Measurements from ENCODE around the gene IL6R.

IL6R gene

DNA sequence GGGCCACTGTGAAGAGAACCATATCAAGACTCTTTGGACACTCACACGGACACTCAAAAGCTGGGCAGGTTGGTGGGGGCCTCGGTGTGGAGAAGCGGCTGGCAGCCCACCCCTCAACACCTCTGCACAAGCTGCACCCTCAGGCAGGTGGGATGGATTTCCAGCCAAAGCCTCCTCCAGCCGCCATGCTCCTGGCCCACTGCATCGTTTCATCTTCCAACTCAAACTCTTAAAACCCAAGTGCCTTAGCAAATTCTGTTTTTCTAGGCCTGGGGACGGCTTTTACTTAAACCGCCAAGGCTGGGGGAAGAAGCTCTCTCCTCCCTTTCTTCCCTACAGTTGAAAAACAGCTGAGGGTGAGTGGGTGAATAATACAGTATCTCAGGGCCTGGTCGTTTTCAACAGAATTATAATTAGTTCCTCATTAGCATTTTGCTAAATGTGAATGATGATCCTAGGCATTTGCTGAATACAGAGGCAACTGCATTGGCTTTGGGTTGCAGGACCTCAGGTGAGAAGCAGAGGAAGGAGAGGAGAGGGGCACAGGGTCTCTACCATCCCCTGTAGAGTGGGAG is 60.6 kb downstream of the IL6R start:
- peaks cover 4% of the 10 kb centered on the region for H3K36me3 Mint-ChIP-seq (ENCODE audit: low read depth)
- peaks cover 52% of the 10 kb centered on the region for H3K4me1 Mint-ChIP-seq (ENCODE audit: low read depth)
- DNase-seq (ENCODE audit: low spot score) = no peak
- H3K9me3 Mint-ChIP-seq = no peaks in the 10 kb centered on the region
- H3K27me3 Mint-ChIP-seq (ENCODE audit: low read depth) = no peaks in the 10 kb centered on the region
- H3K27ac Mint-ChIP-seq = peak overlapping the region; percentile 9
- H3K4me3 Mint-ChIP-seq = peak overlapping the region; percentile 6

- H3K27ac Mint-ChIP-seq = peak overlapping the region; percentile 9
- no peak for DNase-seq (ENCODE audit: low spot score)
- H3K36me3 Mint-ChIP-seq (ENCODE audit: low read depth) = peaks cover 4% of the 10 kb centered on the region
- peaks cover 49% of the 10 kb centered on the region for H3K4me1 Mint-ChIP-seq (ENCODE audit: low read depth)
- H3K27me3 Mint-ChIP-seq (ENCODE audit: low read depth) = no peaks in the 10 kb centered on the region
- no peaks in the 10 kb centered on the region for H3K9me3 Mint-ChIP-seq
- peak overlapping the region; percentile 6 for H3K4me3 Mint-ChIP-seq
Observed at GRCh38 chr1:154466206-154466605, 61.1 kb downstream of the IL6R start.

DNA sequence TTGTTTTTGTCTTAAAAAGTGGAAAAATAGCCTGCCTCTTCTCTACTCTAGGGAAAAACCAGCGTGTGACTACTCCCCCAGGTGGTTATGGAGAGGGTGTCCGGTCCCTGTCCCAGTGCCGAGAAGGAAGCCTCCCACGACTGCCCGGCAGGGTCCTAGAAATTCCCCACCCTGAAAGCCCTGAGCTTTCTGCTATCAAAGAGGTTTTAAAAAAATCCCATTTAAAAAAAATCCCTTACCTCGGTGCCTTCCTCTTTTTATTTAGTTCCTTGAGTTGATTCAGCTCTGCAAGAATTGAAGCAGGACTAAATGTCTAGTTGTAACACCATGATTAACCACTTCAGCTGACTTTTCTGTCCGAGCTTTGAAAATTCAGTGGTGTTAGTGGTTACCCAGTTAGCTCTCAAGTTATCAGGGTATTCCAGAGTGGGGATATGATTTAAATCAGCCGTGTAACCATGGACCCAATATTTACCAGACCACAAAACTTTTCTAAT is 61.8 kb downstream of the IL6R start:
- no peak for DNase-seq (ENCODE audit: low spot score)
- peaks cover 49% of the 10 kb centered on the region for H3K4me1 Mint-ChIP-seq (ENCODE audit: low read depth)
- no peak overlapping the region for H3K4me3 Mint-ChIP-seq
- H3K27me3 Mint-ChIP-seq (ENCODE audit: low read depth) = no peaks in the 10 kb centered on the region
- H3K36me3 Mint-ChIP-seq (ENCODE audit: low read depth) = peaks cover 4% of the 10 kb centered on the region
- H3K27ac Mint-ChIP-seq = no peak overlapping the region
- H3K9me3 Mint-ChIP-seq = no peaks in the 10 kb centered on the region

DNA sequence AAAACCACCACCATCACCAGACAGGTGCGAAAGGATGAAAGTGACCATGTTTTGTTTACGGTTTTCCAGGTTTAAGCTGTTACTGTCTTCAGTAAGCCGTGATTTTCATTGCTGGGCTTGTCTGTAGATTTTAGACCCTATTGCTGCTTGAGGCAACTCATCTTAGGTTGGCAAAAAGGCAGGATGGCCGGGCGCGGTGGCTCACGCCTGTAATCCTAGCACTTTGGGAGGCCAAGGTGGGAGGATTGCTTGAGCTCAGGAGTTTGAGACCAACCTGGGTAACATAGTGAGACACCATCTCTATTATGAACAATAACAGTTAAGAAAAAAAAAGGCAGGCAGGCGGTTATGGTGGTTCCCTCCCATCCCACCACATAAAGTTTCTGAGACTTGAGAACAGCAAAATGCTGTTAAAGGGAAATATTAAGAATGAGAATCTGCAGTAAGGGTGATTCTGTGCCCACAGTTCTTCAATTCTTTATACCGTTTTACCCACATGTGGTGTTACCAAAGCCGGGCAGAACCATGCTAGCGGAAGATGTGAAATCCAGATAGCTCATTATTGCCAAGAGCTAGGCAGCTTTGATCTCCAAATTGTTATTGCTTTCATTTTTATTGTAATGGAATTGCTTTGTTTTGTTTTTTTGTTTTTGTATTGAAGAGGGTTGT is 62.4 kb downstream of the IL6R start:
- Mint-ChIP-seq H3K36me3 (ENCODE audit: low read depth) (peaks cover 4% of the 10 kb centered on the region), H3K27ac (peak overlapping the region; percentile 64), H3K4me3 (no peak overlapping the region), H3K27me3 (ENCODE audit: low read depth) (no peaks in the 10 kb centered on the region), H3K9me3 (no peaks in the 10 kb centered on the region), H3K4me1 (ENCODE audit: low read depth) (peaks cover 47% of the 10 kb centered on the region)
- DNase-seq (ENCODE audit: low spot score) = no peak

DNA sequence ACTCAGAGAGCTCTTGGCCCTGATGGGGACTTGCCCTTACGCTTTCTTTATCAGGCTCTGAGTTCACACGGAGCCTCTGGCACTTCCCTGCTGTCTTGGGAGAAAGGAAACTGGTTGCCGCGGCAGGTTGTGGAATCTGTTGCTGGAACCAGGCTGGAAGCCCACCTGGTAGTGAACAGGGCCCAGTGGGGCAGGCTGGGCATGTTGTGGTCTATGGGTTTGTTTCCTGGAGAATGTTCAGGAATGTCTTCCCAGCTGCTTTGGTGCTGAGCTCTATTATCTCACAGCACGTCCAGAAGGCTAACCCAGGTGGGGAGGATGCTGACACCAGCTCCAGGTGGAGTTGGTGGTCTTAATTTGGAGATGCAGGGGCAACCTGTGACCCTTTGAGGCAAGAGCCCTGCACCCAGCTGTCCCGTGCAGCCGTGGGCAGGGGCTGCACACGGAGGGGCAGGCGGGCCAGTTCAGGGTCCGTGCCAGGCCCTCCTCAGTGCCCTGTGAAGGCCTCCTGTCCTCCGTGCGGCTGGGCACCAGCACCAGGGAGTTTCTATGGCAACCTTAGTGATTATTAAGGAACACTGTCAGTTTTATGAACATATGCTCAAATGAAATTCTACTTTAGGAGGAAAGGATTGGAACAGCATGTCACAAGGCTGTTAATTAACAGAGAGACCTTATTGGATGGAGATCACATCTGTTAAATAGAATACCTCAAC is 63.5 kb downstream of the IL6R start:
- no peaks in the 10 kb centered on the region for H3K27me3 Mint-ChIP-seq (ENCODE audit: low read depth)
- H3K27ac Mint-ChIP-seq = no peak overlapping the region
- no peaks in the 10 kb centered on the region for H3K9me3 Mint-ChIP-seq
- no peak overlapping the region for H3K4me3 Mint-ChIP-seq
- DNase-seq (ENCODE audit: low spot score) = no peak
- H3K36me3 Mint-ChIP-seq (ENCODE audit: low read depth) = peaks cover 4% of the 10 kb centered on the region
- peaks cover 40% of the 10 kb centered on the region for H3K4me1 Mint-ChIP-seq (ENCODE audit: low read depth)

DNA sequence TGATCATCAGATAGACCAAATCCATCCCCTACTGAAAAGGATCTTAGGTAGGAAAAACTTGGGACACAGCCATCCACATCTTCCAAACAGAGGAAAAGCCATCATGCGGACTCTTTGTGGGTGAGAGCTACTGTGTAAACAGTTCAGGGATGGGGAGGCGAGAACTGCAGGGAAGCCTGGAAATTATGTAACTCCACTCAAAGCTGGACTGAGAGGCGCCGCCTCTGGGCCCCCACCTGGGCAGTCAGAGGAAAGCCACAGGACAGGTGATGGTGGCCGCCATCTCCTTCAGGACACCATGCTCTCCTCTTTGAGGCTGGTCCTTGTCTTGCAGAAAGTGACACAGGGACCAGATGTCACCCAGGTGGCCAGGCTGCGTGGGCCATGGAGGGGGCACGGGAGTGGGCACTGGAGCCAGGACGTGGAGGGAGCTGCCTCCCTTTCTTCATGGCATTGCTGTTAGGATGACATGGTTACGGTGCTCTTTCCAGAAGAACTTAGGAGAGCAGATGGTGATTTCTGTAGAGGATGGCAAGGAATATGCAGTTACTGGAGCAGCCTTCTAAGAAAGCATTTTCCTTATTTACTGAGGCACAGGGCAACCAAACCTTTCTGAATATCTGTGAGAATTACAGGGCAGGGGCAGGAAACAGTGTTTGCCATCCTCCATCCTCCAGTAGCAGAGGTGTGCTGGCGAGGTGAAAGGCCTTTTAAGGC is 64.9 kb downstream of the IL6R start:
- Mint-ChIP-seq H3K9me3 (no peaks in the 10 kb centered on the region), H3K36me3 (ENCODE audit: low read depth) (peaks cover under 1% of the 10 kb centered on the region), H3K4me1 (ENCODE audit: low read depth) (peaks cover 32% of the 10 kb centered on the region), H3K4me3 (no peak overlapping the region), H3K27me3 (ENCODE audit: low read depth) (no peaks in the 10 kb centered on the region), H3K27ac (no peak overlapping the region)
- DNase-seq (ENCODE audit: low spot score) = no peak

GRCh38 chr1:154471304-154471703 is 66.2 kb downstream of the IL6R start:
- DNase-seq (ENCODE audit: low spot score) = no peak
- peaks cover 21% of the 10 kb centered on the region for H3K4me1 Mint-ChIP-seq (ENCODE audit: low read depth)
- no peaks in the 10 kb centered on the region for H3K27me3 Mint-ChIP-seq (ENCODE audit: low read depth)
- H3K36me3 Mint-ChIP-seq (ENCODE audit: low read depth) = no peaks in the 10 kb centered on the region
- H3K4me3 Mint-ChIP-seq = no peak overlapping the region
- H3K27ac Mint-ChIP-seq = peak overlapping the region; percentile 35
- H3K9me3 Mint-ChIP-seq = no peaks in the 10 kb centered on the region

DNA sequence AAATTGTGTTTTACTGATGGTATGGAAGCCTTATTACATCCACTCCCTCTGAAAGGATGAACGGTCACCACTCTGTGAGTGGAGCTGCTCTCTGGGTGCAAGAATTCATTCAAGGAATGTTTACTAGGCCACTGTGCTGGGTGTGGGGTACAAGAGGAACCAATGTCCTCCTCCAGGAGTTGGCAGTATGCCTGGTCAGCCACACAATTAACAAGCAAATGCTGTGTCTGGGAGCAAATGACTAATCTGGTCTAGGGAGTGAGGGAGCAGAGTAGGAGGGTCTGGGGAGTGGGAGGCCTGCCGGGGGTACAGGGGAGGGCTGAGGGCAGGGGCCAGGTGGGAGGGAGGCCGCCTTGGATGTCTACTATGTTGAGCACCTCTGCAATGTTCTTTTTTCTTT is 69.7 kb downstream of the IL6R start:
- Mint-ChIP-seq H3K9me3 (no peaks in the 10 kb centered on the region), H3K27ac (no peak overlapping the region), H3K4me1 (ENCODE audit: low read depth) (peaks cover 16% of the 10 kb centered on the region), H3K36me3 (ENCODE audit: low read depth) (no peaks in the 10 kb centered on the region), H3K27me3 (ENCODE audit: low read depth) (no peaks in the 10 kb centered on the region), H3K4me3 (no peak overlapping the region)
- DNase-seq (ENCODE audit: low spot score) = no peak

DNA sequence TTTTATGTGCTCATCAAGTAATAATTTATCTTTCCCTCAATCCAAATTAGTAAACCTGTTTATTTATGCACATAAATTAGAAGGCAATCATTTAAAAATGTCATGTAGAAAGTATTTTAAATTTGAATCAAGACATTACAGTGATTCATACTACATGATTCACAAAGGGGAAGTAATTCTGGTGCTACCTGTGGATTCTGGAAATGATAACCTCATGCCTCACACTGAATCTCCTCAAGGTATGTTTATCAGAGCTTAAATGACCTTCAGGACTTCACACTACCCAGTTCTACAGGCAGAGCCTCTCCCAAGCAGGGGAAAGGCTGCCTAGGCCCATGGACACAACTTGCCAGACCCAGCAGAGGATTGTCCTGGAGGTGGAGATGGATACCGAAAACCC is 71.6 kb downstream of the IL6R start:
- DNase-seq (ENCODE audit: low spot score) = no peak
- H3K4me1 Mint-ChIP-seq (ENCODE audit: low read depth) = peaks cover 18% of the 10 kb centered on the region
- no peaks in the 10 kb centered on the region for H3K36me3 Mint-ChIP-seq (ENCODE audit: low read depth)
- no peak overlapping the region for H3K27ac Mint-ChIP-seq
- H3K4me3 Mint-ChIP-seq = no peak overlapping the region
- no peaks in the 10 kb centered on the region for H3K9me3 Mint-ChIP-seq
- H3K27me3 Mint-ChIP-seq (ENCODE audit: low read depth) = no peaks in the 10 kb centered on the region

DNA sequence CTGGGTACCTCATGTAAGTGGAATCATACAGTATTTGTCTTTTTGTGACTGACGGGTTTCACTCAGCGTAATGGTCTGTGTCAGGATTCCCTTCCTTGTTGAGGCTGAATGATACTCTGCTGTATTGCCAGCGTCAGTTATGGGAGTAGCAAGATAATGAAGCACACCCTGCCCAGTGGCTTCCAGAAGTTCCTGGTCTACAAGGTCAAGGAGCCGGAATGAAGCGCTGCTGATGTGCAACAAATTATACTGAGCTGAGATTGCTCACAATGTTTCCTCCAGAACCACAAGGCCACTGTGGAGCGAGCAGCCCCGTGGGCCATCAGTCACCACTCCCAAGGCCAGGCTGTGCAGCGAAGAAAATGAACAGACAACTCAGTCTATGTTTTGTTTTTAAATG is 72.9 kb downstream of the IL6R start:
- Mint-ChIP-seq H3K27ac (no peak overlapping the region), H3K36me3 (ENCODE audit: low read depth) (no peaks in the 10 kb centered on the region), H3K4me1 (ENCODE audit: low read depth) (peaks cover 18% of the 10 kb centered on the region), H3K27me3 (ENCODE audit: low read depth) (no peaks in the 10 kb centered on the region), H3K4me3 (no peak overlapping the region), H3K9me3 (no peaks in the 10 kb centered on the region)
- no peak for DNase-seq (ENCODE audit: low spot score)

GRCh38 chr1:154478639-154479038 is 73.5 kb downstream of the IL6R start:
- no peaks in the 10 kb centered on the region for H3K36me3 Mint-ChIP-seq (ENCODE audit: low read depth)
- no peak overlapping the region for H3K4me3 Mint-ChIP-seq
- H3K27me3 Mint-ChIP-seq (ENCODE audit: low read depth) = peaks cover 5% of the 10 kb centered on the region
- H3K27ac Mint-ChIP-seq = no peak overlapping the region
- no peaks in the 10 kb centered on the region for H3K9me3 Mint-ChIP-seq
- no peak for DNase-seq (ENCODE audit: low spot score)
- H3K4me1 Mint-ChIP-seq (ENCODE audit: low read depth) = peaks cover 18% of the 10 kb centered on the region

DNA sequence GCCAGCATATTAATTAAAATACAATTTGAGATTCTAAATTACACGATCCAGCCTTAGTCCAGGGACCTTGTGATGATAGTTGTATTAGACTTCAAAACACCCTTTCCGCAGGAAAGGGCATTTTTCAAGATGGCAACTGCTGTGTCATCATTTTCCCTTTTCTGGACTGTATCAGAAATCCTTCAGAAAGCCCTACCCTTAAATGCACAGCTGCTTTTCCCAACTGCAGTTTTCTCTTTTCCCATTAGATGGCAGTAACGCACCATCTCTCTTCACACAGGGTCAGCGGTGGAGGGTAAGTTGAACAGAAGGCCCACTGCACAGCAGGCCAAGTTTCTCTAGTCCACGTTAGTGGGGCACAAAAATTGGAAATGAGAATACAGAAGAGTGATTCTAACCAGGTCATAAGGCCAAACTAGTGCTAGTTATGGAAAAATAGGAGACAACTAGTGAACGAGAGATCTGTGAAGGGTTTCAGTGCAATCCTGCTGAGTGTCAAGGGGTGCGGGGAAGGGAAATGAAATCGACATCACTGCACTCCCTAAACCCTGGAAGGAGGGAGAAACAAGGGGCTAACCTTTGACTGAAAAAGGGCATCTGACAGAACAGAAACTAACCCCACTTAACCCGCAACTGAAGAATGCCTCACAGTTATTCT is 74.8 kb downstream of the IL6R start:
- peaks cover 10% of the 10 kb centered on the region for H3K27me3 Mint-ChIP-seq (ENCODE audit: low read depth)
- no peaks in the 10 kb centered on the region for H3K9me3 Mint-ChIP-seq
- H3K4me3 Mint-ChIP-seq = no peak overlapping the region
- peak; percentile 57 for DNase-seq (ENCODE audit: low spot score)
- peaks cover 18% of the 10 kb centered on the region for H3K4me1 Mint-ChIP-seq (ENCODE audit: low read depth)
- no peak overlapping the region for H3K27ac Mint-ChIP-seq
- H3K36me3 Mint-ChIP-seq (ENCODE audit: low read depth) = no peaks in the 10 kb centered on the region

GRCh38 chr1:154481053-154481452 is 75.9 kb downstream of the IL6R start:
- Mint-ChIP-seq H3K4me1 (ENCODE audit: low read depth) (peaks cover 18% of the 10 kb centered on the region), H3K4me3 (no peak overlapping the region), H3K27ac (no peak overlapping the region), H3K36me3 (ENCODE audit: low read depth) (no peaks in the 10 kb centered on the region), H3K27me3 (ENCODE audit: low read depth) (peaks cover 17% of the 10 kb centered on the region), H3K9me3 (no peaks in the 10 kb centered on the region)
- no peak for DNase-seq (ENCODE audit: low spot score)

Data from T-helper 2 cell treated with Interferon-gamma antibody and Interleukin-4, amounts not matched to agents 5 μg/mL and 100 μg/mL, for 36 hours (primary cell).